ENCODE results near the gene OMP. TPM values are rescaled to one million over a fixed set of nuclear protein-coding genes. Genes with fewer than 3 reads are reported as not detected.

The OMP gene
- total and polyA plus RNA-seq, 2 donors (not counting 1 experiment from before 2014, with no cell fraction given) = not detected

DNA sequence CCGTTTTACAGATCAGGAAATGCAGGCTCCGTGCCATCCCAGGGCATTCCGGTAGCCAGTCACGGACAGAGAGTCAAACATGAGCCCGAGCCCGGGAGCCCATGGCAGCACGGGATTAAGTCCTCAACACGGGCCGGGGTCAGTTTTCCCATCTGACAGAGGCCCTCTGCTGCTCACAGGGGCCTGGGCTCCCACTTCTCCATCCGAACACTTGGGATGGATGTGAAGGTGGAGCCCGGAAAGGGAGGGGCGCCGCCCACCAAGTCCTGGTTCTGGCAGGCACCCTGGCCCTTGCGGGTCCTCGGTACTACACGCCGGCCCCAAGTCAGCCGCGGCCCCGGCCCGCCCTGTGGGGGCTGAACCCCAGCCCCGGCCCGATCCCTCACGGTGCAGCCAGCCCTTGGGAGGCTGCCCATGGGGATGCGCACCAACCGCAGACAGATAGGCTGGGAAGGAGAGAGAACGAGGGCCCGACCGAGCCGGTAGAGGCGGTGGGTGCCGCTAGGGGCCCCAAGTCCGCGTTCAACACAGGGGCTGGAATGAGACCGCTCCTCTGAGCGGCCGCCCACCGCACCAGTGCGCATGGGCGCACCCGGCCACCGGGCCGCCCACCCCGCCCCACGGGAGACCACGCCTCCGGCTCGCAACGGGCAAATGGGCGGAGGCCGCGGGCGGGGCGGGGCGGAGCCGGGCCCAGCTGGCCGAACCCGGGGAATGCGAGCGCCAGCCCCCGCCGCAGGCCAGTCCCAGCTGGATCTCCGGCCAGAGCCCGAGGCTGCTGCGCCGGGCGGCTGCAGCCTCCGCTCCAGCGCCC is 36.2 kb upstream of the OMP start, which contains the start of gene CAPN5:
Gene CAPN5 (plus strand): TSS at position 743 of the 814 bp plus-strand sequence. CDS start 17,916 bp downstream, outside the sequence.
- Histone ChIP-seq H3K36me3 (replicated peaks in 1 of 2; ENCODE audit: control extremely low read depth in 1 of 2, control insufficient read depth in 1 of 2, extremely low read depth in 1 of 2, insufficient read depth in 2 of 2, low read length in 1 of 2) (no peaks in the 10 kb centered on the region), H3K9me3 (ENCODE audit: control extremely low read depth in 1 of 3, control insufficient read depth in 2 of 3, insufficient read depth in 1 of 3, low read length in 2 of 3) (peaks cover 0 to 4% (median 1%) of the 10 kb centered on the region in 3 donors), H3K27me3 (replicated peaks in 1 of 4; ENCODE audit: control extremely low read depth in 1 of 4, control insufficient read depth in 3 of 4, insufficient read depth in 4 of 4, low read length in 3 of 4) (peaks cover 0 to 3% (median 0%) of the 10 kb centered on the region in 4 experiments), H3K9ac (ENCODE audit: low read length) (peak within 1 kb of the TSS; percentile 84), H3K4me1 (ENCODE audit: control insufficient read depth in 2 of 2, insufficient read depth in 2 of 2, low read length in 2 of 2) (peaks cover 11 to 16% of the 10 kb centered on the region in 2 donors), H4K20me1 (ENCODE audit: control insufficient read depth, insufficient read depth, low read length, poor library complexity, severe bottlenecking) (no peaks in the 10 kb centered on the region), H3K27ac (ENCODE audit: low read length in 2 of 2) (peak within 1 kb of the TSS in 1 of 2 donors; percentile 28), H3K4me3 (ENCODE audit: control extremely low read depth in 1 of 5, extremely low read depth in 1 of 5, insufficient read depth in 1 of 5, low read depth in 2 of 5, low read length in 4 of 5) (peak within 1 kb of the TSS; percentile 48 to 83 (median 69)), H3K4me2 (replicated peaks; ENCODE audit: low read depth, low read length, poor library complexity, severe bottlenecking) (peak within 1 kb of the TSS; percentile 99), H2AFZ (ENCODE audit: insufficient read depth, low read depth, low read length, poor library complexity, severe bottlenecking) (peak within 1 kb of the TSS; percentile 99), H3K79me2 (ENCODE audit: control insufficient read depth, insufficient read depth, low read length) (no peaks in the 10 kb centered on the region)
- no peak for TF ChIP-seq EZH2 (IDR thresholded peaks at IDR 0.05; ENCODE audit: borderline replicate concordance, insufficient read depth, low read depth, low read length, poor library complexity, severe bottlenecking)
- TF ChIP-seq, protein P1, sequence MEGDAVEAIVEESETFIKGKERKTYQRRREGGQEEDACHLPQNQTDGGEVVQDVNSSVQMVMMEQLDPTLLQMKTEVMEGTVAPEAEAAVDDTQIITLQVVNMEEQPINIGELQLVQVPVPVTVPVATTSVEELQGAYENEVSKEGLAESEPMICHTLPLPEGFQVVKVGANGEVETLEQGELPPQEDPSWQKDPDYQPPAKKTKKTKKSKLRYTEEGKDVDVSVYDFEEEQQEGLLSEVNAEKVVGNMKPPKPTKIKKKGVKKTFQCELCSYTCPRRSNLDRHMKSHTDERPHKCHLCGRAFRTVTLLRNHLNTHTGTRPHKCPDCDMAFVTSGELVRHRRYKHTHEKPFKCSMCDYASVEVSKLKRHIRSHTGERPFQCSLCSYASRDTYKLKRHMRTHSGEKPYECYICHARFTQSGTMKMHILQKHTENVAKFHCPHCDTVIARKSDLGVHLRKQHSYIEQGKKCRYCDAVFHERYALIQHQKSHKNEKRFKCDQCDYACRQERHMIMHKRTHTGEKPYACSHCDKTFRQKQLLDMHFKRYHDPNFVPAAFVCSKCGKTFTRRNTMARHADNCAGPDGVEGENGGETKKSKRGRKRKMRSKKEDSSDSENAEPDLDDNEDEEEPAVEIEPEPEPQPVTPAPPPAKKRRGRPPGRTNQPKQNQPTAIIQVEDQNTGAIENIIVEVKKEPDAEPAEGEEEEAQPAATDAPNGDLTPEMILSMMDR (IDR thresholded peaks at IDR 0.05) = peak; percentile 52
- H3K4me3 Mint-ChIP-seq = peak within 1 kb of the TSS; percentile 95
- no peaks in the 10 kb centered on the region for H3K9me3 Mint-ChIP-seq (ENCODE audit: insufficient read depth)
- CTCF ChIA-PET = interaction anchor here (1.1 to 3.2 kb wide), 4 partner anchors 19 to 147 kb away, joined by 3 to 18 read pairs (median 10); no protein-coding TSS in a partner anchor
- under 1% methylated on average over 69 of the region's 69 CpGs for WGBS (ENCODE audit: insufficient coverage)
- H3K27me3 Mint-ChIP-seq = peaks cover 9% of the 10 kb centered on the region
- intact Hi-C loops (cut with micrococcal nuclease) = loop anchor here (1.0 to 5.0 kb wide), 6 partner anchors 19 to 931 kb away; partner anchors contain the start of genes ACER3 and PAK1
- POLR2A ChIA-PET = no interaction called here
- ATAC-seq (ENCODE audit: low read depth) (peak; percentile 96), DNase-seq (peak; percentile 92)
- H3K27ac Mint-ChIP-seq = peak within 1 kb of the TSS; percentile 89
- peaks cover 12% of the 10 kb centered on the region for H3K4me1 Mint-ChIP-seq
